Non-pigmented ciliary epithelial cell (primary cell): ENCODE results near the gene LARP1B.
"Not testable (repeated sequence)": the region's sequence is repeated elsewhere in the genome, so short reads cannot be mapped to it uniquely, and the experiment has no call there.

ENCODE experiments used
- DNase-seq: peaks from one replicate; pipeline ENCODE4 v3.0.0-alpha.2; 2010; ENCODE audit warnings: low read depth

The LARP1B gene

GRCh38 chr4:128060699-128061565 lies at the start of gene LARP1B:
Gene LARP1B (plus strand): TSS chr4:128061312. CDS start chr4:128074952, 13,640 bp downstream.
- peak; percentile 76 for DNase-seq

GRCh38 chr4:128025319-128025718 lies 35.8 kb upstream of the LARP1B start:
- no peak for DNase-seq

- no peak for DNase-seq
These were observed 31.2 kb upstream of the LARP1B start for GRCh38 chr4:128029907-128030306.

- no peak for DNase-seq
These were observed 29.2 kb upstream of the LARP1B start for GRCh38 chr4:128031756-128032384.

- DNase-seq: no peak
These were observed 21.5 kb upstream of the LARP1B start for GRCh38 chr4:128039568-128039967.

- DNase-seq: not testable (repeated sequence)
These were observed 14.1 kb upstream of the LARP1B start for GRCh38 chr4:128047019-128047418.

- DNase-seq: not testable (repeated sequence)
These were observed 13.6 kb upstream of the LARP1B start for GRCh38 chr4:128047514-128047913.

GRCh38 chr4:128051229-128051628 lies 9.9 kb upstream of the LARP1B start:
- not testable (repeated sequence) for DNase-seq

- DNase-seq: not testable (repeated sequence)
These were observed 6.2 kb upstream of the LARP1B start for GRCh38 chr4:128054907-128055306.

- not testable (repeated sequence) for DNase-seq
These were observed 5.5 kb upstream of the LARP1B start for GRCh38 chr4:128055441-128056206.

GRCh38 chr4:128056396-128056795 lies 4.7 kb upstream of the LARP1B start:
- DNase-seq: no peak

GRCh38 chr4:128060121-128060698 lies 902 bp upstream of the LARP1B start:
- DNase-seq: no peak

- DNase-seq: no peak
These were observed 739 bp downstream of the LARP1B start for GRCh38 chr4:128061566-128062536.

GRCh38 chr4:128066453-128066820 lies 5.3 kb downstream of the LARP1B start:
- DNase-seq: not testable (repeated sequence)

GRCh38 chr4:128068918-128069317 lies 7.8 kb downstream of the LARP1B start:
- DNase-seq: no peak

GRCh38 chr4:128076464-128076863 lies 15.4 kb downstream of the LARP1B start:
- DNase-seq: no peak

GRCh38 chr4:128095293-128095692 lies 34.2 kb downstream of the LARP1B start:
- not testable (repeated sequence) for DNase-seq

- DNase-seq: peak; percentile 52
These were observed 46.7 kb downstream of the LARP1B start for GRCh38 chr4:128107766-128108165.

GRCh38 chr4:128123036-128123435 lies 61.9 kb downstream of the LARP1B start:
- no peak for DNase-seq

- DNase-seq: peak; percentile 9
These were observed 69.5 kb downstream of the LARP1B start for GRCh38 chr4:128130621-128131020.

- DNase-seq: no peak
These were observed 73.8 kb downstream of the LARP1B start for GRCh38 chr4:128134925-128135324.
